C4-2B (cell line): ENCODE measurements around the gene AIPL1.

ENCODE experiments used
- CTCF ChIP-seq: fragments of 450-650 bp; conservative IDR thresholded peaks from 2 replicates; pipeline ENCODE4 v1.5.1; 2017; ENCODE audit warnings: mild to moderate bottlenecking
- ZFX ChIP-seq: fragments of 450-650 bp; IDR thresholded peaks from 2 replicates; pipeline ENCODE4 v1.6.1; 2017

GRCh38 chr17:6463616-6464445 lies 28.9 kb upstream of the AIPL1 start:
- TF ChIP-seq CTCF, result no peak
- TF ChIP-seq ZFX, result no peak
